Uterus (tissue), 2 donors: ENCODE results near the gene ZNG1C.
"Not testable (repeated sequence)": the region's sequence is repeated elsewhere in the genome, so short reads cannot be mapped to it uniquely, and the experiment has no call there.

Experiments used
- CTCF ChIP-seq, 4 experiments: fragments of 200-600 bp in 2 of 4; fragments of 450-650 bp in 2 of 4; sonication (generic) in 2 of 4; IDR thresholded peaks; one replicate each; pipeline ENCODE4 v1.5.1; 2016 to 2019; ENCODE audit warnings: antibody characterized with exemption in 4 of 4, mild to moderate bottlenecking in 2 of 4, moderate library complexity in 1 of 4
- POLR2A ChIP-seq, 2 donors: fragments of 450-650 bp; IDR thresholded peaks; one replicate each; pipeline ENCODE4 v1.6.1; 2016; ENCODE audit warnings: antibody characterized with exemption in 2 of 2, mild to moderate bottlenecking in 1 of 2, moderate library complexity in 1 of 2

GRCh38 chr9:68307127-68307526, 65.3 kb downstream of the ZNG1C start:
- TF ChIP-seq CTCF, POLR2A (IDR thresholded peaks at IDR 0.05): not testable (repeated sequence)
